Measurements from ENCODE around the gene STPG3. TPM values are rescaled to one million over a fixed set of nuclear protein-coding genes. Genes with fewer than 3 reads are reported as not detected.
A peak's percentile ranks its signal among the peaks of the same experiment; 100 is the strongest.

STPG3 gene
- total and polyA plus RNA-seq, 4 donors = not detected

DNA sequence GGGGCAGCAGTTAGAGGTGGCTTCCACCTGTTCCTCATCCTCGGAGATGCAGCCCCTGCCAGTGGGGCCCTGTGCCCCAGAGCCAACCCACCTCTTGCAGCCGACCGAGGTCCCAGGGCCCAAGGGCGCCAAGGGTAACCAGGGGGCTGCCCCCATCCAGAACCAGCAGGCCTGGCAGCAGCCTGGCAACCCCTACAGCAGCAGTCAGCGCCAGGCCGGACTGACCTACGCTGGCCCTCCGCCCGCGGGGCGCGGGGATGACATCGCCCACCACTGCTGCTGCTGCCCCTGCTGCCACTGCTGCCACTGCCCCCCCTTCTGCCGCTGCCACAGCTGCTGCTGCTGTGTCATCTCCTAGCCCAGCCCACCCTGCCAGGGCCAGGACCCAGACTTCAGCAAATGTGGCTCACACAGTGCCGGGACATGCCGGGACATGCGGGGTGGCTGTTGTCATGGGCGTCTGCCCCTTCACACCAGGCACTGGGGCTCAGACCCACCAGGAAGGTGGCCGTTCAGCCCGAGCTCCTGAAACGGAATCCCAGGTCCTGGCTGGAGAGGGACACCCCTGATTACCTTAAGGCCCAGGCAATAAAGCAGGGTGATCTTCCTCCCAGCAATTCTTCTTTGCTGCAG, 25.3 kb upstream of the STPG3 start:
- H3K4me1 ChIP-seq (ENCODE audit: control insufficient read depth in 4 of 4, insufficient read depth in 4 of 4, low read length in 3 of 4) = peaks cover 10 to 23% (median 14%) of the 10 kb centered on the region in 4 donors
- no peak for DNase-seq (ENCODE audit: low spot score)
- H3K36me3 ChIP-seq (ENCODE audit: control insufficient read depth in 4 of 4, insufficient read depth in 3 of 4, low read depth in 1 of 4, low read length in 3 of 4) = no peaks in the 10 kb centered on the region
- 83% methylated on average over 21 of the region's 21 CpGs for WGBS
- no peaks in the 10 kb centered on the region for H3K9me3 ChIP-seq (ENCODE audit: control insufficient read depth in 4 of 4, low read length in 3 of 4)
- no peak overlapping the region for H3K4me3 ChIP-seq (ENCODE audit: low read depth in 1 of 3, low read length in 3 of 3)
- TF ChIP-seq, protein P1, sequence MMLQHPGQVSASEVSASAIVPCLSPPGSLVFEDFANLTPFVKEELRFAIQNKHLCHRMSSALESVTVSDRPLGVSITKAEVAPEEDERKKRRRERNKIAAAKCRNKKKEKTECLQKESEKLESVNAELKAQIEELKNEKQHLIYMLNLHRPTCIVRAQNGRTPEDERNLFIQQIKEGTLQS (IDR thresholded peaks at IDR 0.05) = no peak
- no peak for TF ChIP-seq SP1 (IDR thresholded peaks at IDR 0.05)
- no peak for TF ChIP-seq JUND (IDR thresholded peaks at IDR 0.05)
- TF ChIP-seq YY1 (IDR thresholded peaks at IDR 0.05) = no peak
- TF ChIP-seq RXRA (IDR thresholded peaks at IDR 0.05) = no peak
- no peak for TF ChIP-seq HNF4A (conservative IDR thresholded peaks at IDR 0.05)
- H3K27ac ChIP-seq (ENCODE audit: low read depth in 1 of 2, low read length in 2 of 2) = no peak overlapping the region
- H3K27me3 ChIP-seq (ENCODE audit: control insufficient read depth in 4 of 4, insufficient read depth in 4 of 4, low read length in 3 of 4) = no peaks in the 10 kb centered on the region
- no peak overlapping the region for H3K9ac ChIP-seq (ENCODE audit: low read depth in 1 of 2, low read length in 2 of 2)

DNA sequence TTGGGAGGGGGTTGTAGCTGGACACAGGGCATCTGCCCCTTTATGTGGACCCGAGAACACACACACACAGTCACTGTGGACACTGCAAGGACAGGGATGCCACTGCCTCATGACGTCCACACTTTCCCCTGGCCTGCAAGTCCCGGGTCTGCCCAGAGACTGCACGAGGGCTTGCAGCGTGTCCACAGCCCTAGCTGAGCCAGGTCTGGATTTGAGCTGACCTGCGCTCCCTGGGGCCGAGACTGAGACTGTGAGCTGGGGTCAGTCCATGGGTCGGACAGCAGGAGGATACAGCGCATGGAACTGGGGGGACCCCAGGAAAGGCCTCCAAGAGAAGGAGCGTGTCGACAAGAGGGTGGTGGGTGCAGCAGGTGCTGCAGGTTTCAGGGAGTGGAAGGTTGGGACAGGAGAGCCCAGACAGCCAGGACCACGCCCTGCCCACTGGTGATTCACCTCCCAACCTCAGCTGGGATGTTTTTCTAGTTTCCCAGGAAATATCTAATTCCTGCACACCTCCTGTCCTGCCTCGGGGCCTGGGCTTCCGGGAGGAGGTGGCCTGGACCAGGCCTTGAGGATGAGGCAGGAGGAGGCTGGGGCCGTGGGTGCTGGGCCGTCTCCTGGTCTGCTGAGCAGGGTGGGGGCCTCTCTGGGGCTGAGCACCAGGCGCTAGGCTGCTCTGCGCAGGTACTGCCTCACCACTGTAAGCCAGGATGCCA, 24.6 kb upstream of the STPG3 start:
- WGBS = 63% methylated on average over 18 of the region's 18 CpGs
- no peaks in the 10 kb centered on the region for H3K36me3 ChIP-seq (ENCODE audit: control insufficient read depth in 4 of 4, insufficient read depth in 3 of 4, low read depth in 1 of 4, low read length in 3 of 4)
- H3K4me1 ChIP-seq (ENCODE audit: control insufficient read depth in 4 of 4, insufficient read depth in 4 of 4, low read length in 3 of 4) = peaks cover 8 to 21% (median 14%) of the 10 kb centered on the region in 4 donors
- H3K9me3 ChIP-seq (ENCODE audit: control insufficient read depth in 4 of 4, low read length in 3 of 4) = no peaks in the 10 kb centered on the region
- no peak for DNase-seq (ENCODE audit: low spot score)
- no peaks in the 10 kb centered on the region for H3K27me3 ChIP-seq (ENCODE audit: control insufficient read depth in 4 of 4, insufficient read depth in 4 of 4, low read length in 3 of 4)
- no peak for TF ChIP-seq GABPA (IDR thresholded peaks at IDR 0.05 in 1 of 2, conservative IDR thresholded peaks at IDR 0.05 in 1 of 2)
- no peak for TF ChIP-seq JUND (IDR thresholded peaks at IDR 0.05)
- no peak for TF ChIP-seq HNF4G (IDR thresholded peaks at IDR 0.05)
- TF ChIP-seq RAD21 (IDR thresholded peaks at IDR 0.05) = no peak
- TF ChIP-seq FOXA1 (IDR thresholded peaks at IDR 0.05) = no peak
- TF ChIP-seq YY1 (IDR thresholded peaks at IDR 0.05) = no peak
- no peak overlapping the region for H3K27ac ChIP-seq (ENCODE audit: low read depth in 1 of 2, low read length in 2 of 2)
- no peak overlapping the region for H3K9ac ChIP-seq (ENCODE audit: low read depth in 1 of 2, low read length in 2 of 2)
- H3K4me3 ChIP-seq (ENCODE audit: low read depth in 1 of 3, low read length in 3 of 3) = no peak overlapping the region

DNA sequence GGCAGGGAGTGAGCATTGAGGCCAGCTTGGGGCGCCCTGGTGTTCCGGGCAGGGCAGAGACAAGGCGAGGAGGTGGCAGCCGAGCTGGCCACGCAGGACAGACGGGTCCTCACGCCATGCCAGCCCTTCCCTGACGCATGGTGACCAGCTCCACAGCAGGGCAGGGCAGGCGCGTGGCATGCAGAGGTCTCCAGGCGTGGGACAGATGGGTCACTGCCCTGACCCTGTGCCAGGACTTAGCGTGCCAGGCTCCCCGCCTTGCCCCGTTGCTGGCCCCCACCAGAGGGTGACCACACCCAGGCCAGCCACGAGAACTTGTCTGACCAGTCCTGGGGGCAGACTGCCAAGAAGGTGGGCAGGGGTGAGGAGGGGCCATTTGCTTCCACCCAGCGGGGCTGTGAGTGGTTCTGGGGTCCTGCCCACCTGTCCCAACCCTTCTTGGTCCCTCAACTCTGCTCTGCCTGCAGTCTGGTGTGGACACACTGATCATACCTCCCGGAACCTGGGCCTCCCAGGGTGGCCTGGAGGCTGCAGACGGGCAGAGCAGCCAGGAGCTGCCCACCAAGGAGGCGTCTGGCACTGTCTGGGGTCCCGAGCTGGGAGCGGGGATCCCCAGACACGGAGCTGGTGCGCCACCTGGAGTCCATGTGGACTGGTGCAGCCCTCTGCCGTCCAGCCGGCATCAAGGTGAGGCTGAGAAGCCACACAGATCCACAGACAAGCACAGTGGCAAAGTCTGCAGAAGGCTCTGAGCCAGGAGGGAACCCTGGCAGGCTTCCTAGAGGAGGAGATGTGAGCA, 23.8 kb upstream of the STPG3 start, which contains the start of gene RNF224:
Gene RNF224 (plus strand): TSS at position 449 of the 799 bp plus-strand sequence. CDS start 834 bp downstream, outside the sequence.
- DNase-seq (ENCODE audit: low spot score) = peak; percentile 87
- H3K9ac ChIP-seq (ENCODE audit: low read depth in 1 of 2, low read length in 2 of 2) = no peak within 1 kb of the TSS
- H3K4me1 ChIP-seq (ENCODE audit: control insufficient read depth in 4 of 4, insufficient read depth in 4 of 4, low read length in 3 of 4) = peaks cover 8 to 18% (median 13%) of the 10 kb centered on the region in 4 donors
- no peaks in the 10 kb centered on the region for H3K9me3 ChIP-seq (ENCODE audit: control insufficient read depth in 4 of 4, low read length in 3 of 4)
- no peaks in the 10 kb centered on the region for H3K27me3 ChIP-seq (ENCODE audit: control insufficient read depth in 4 of 4, insufficient read depth in 4 of 4, low read length in 3 of 4)
- H3K27ac ChIP-seq (ENCODE audit: low read depth in 1 of 2, low read length in 2 of 2) = no peak within 1 kb of the TSS
- 30% methylated on average over 25 of the region's 25 CpGs for WGBS
- TF ChIP-seq RXRA (IDR thresholded peaks at IDR 0.05) = no peak
- no peak for TF ChIP-seq HNF4A (conservative IDR thresholded peaks at IDR 0.05)
- TF ChIP-seq, protein P2, sequence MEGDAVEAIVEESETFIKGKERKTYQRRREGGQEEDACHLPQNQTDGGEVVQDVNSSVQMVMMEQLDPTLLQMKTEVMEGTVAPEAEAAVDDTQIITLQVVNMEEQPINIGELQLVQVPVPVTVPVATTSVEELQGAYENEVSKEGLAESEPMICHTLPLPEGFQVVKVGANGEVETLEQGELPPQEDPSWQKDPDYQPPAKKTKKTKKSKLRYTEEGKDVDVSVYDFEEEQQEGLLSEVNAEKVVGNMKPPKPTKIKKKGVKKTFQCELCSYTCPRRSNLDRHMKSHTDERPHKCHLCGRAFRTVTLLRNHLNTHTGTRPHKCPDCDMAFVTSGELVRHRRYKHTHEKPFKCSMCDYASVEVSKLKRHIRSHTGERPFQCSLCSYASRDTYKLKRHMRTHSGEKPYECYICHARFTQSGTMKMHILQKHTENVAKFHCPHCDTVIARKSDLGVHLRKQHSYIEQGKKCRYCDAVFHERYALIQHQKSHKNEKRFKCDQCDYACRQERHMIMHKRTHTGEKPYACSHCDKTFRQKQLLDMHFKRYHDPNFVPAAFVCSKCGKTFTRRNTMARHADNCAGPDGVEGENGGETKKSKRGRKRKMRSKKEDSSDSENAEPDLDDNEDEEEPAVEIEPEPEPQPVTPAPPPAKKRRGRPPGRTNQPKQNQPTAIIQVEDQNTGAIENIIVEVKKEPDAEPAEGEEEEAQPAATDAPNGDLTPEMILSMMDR (IDR thresholded peaks at IDR 0.05; ENCODE audit: low read depth, low read length, missing input control) = peak; percentile 91
- peak; percentile 93 to 96 for TF ChIP-seq RAD21 (IDR thresholded peaks at IDR 0.05)
- no peak within 1 kb of the TSS for H3K4me3 ChIP-seq (ENCODE audit: low read depth in 1 of 3, low read length in 3 of 3)
- H3K36me3 ChIP-seq (ENCODE audit: control insufficient read depth in 4 of 4, insufficient read depth in 3 of 4, low read depth in 1 of 4, low read length in 3 of 4) = no peaks in the 10 kb centered on the region

Measured in liver (tissue), 9 donors.